Measurements from ENCODE around the gene RGS19. TPM values are rescaled to one million over a fixed set of nuclear protein-coding genes. Genes with fewer than 3 reads are reported as not detected.

RGS19 gene
- total RNA-seq, 1 experiment from 2014 or later, result 12.8 TPM

DNA sequence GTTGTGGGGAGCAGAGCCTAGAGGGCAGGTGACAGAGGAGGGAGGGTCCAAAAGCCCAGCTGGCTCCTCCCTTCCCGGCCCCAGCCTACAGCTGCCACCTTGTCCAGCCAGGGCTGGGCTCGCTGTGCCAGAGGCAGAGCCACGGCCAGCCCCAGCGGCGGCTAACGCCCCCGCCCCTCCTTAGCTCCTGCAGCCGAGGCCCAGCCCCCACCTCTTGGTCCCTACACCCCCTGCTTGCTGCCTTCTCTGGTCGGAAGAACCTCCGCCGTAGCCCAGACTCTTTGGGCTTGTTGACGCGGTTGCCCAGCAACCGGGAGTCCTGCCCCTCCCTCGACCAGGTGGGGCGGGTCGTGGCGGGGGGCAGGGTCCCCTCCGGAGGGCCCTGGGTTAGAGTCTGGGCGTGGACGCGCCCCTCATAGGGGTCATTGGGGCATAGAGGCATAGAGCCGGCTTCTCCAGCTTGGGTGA, 5.4 kb upstream of the RGS19 start:
- Mint-ChIP-seq H3K9me3 (peaks cover 5 to 7% of the 10 kb centered on the region in 2 experiments; a peak in 4 of 5 replicates), H3K4me1 (peaks cover 23 to 33% of the 10 kb centered on the region in 2 experiments), H3K27me3 (ENCODE audit: low read depth) (peaks cover 75% of the 10 kb centered on the region), H3K27ac (no peak overlapping the region), H3K4me3 (peak overlapping the region; percentile 73 to 94), H3K36me3 (ENCODE audit: insufficient read depth in 1 of 3, low read depth in 3 of 3) (no peaks in the 10 kb centered on the region; a peak in 1 of 7 replicates)
- H4K8ac ChIP-seq (replicated peaks; ENCODE audit: insufficient read length, low read depth, low read length), result no peak overlapping the region
- no peak overlapping the region for H2BK120ac ChIP-seq (ENCODE audit: low read depth, low read length, poor library complexity, severe bottlenecking)
- H2BK12ac ChIP-seq (ENCODE audit: insufficient read length, low read depth, low read length), result no peak overlapping the region
- H3K79me1 ChIP-seq (ENCODE audit: insufficient read depth, low read depth, low read length, poor library complexity, severe bottlenecking), result no peaks in the 10 kb centered on the region
- no peak overlapping the region for H3K23ac ChIP-seq (ENCODE audit: insufficient read length, low read depth, low read length)
- no peak overlapping the region for H3K56ac ChIP-seq (ENCODE audit: insufficient read length, low read depth, low read length)
- H3K79me2 ChIP-seq (ENCODE audit: insufficient read depth, low read length), result no peaks in the 10 kb centered on the region
- no peak overlapping the region for H2BK15ac ChIP-seq (ENCODE audit: low read depth, low read length)
- no peak overlapping the region for H2BK5ac ChIP-seq (ENCODE audit: insufficient read length, low read length)
- peaks cover 5% of the 10 kb centered on the region; the same call in 1 of the 2 replicates for H3K27me3 ChIP-seq (ENCODE audit: insufficient read depth, low read length)
- H3K9ac ChIP-seq (ENCODE audit: extremely low read depth, insufficient read length, low read length), result no peak overlapping the region
- WGBS (ENCODE audit: extremely low coverage, insufficient read length, low lambda C conversion rate), result no CpG with 5 or more reads among the region's 23 CpGs
- H3K4ac ChIP-seq (ENCODE audit: low read depth, low read length), result no peak overlapping the region
- no peak overlapping the region for H2AK5ac ChIP-seq (ENCODE audit: insufficient read length, low read length)
- H3K23me2 ChIP-seq (ENCODE audit: insufficient read length, low read depth, low read length, poor library complexity, severe bottlenecking), result peaks cover 17% of the 10 kb centered on the region
- TF ChIP-seq CTCF (conservative IDR thresholded peaks at IDR 0.05), result no peak
- peak overlapping the region; percentile 66 for H3K4me2 ChIP-seq (ENCODE audit: insufficient read depth, insufficient read length, low read length)
- H4K91ac ChIP-seq (ENCODE audit: insufficient read length, low read depth, low read length), result no peak overlapping the region
- no peak overlapping the region for H2BK20ac ChIP-seq (ENCODE audit: low read depth, low read length, poor library complexity, severe bottlenecking)
- no peaks in the 10 kb centered on the region for H4K20me1 ChIP-seq (ENCODE audit: control insufficient read depth, insufficient read depth, insufficient read length)
- H4K5ac ChIP-seq (ENCODE audit: insufficient read length, low read depth, low read length), result no peak overlapping the region
- no peaks in the 10 kb centered on the region for H3K9me3 ChIP-seq (ENCODE audit: control insufficient read depth, low read depth, low read length)
- no peak overlapping the region for H3K14ac ChIP-seq (ENCODE audit: insufficient read depth, low read length)
- no peak overlapping the region for H2AFZ ChIP-seq (ENCODE audit: low read length)
- no peak overlapping the region for H3K18ac ChIP-seq (ENCODE audit: insufficient read length, low read depth, low read length)
- no peak overlapping the region for H3T11ph ChIP-seq (ENCODE audit: low read length)
- no peak overlapping the region for H3K27ac ChIP-seq (ENCODE audit: insufficient read length, low read depth, low read length)
- no peaks in the 10 kb centered on the region for H3K4me1 ChIP-seq (ENCODE audit: insufficient read depth, low read length)
- peak; percentile 63 for DNase-seq

All from H9 (cell line).